ENCODE data around the gene LMX1B.

The LMX1B gene

GRCh38 chr9:126690431-126691051 lies 76.8 kb downstream of the LMX1B start:
- no CpG with 5 or more reads among the region's 25 CpGs for WGBS (ENCODE audit: insufficient coverage, insufficient read length)
- Histone ChIP-seq H3K4me1 (ENCODE audit: control insufficient read depth, insufficient read depth, low read length) (peaks cover 5% of the 10 kb centered on the region; the same call in 1 of the 2 replicates), H3K9me3 (ENCODE audit: control insufficient read depth, insufficient read depth, low read length) (no peaks in the 10 kb centered on the region), H3K27me3 (ENCODE audit: control insufficient read depth, insufficient read depth, low read length) (no peaks in the 10 kb centered on the region; the same call in 1 of the 2 replicates), H3K36me3 (ENCODE audit: control insufficient read depth, insufficient read depth, low read length) (no peaks in the 10 kb centered on the region; the same call in 1 of the 2 replicates), H3K27ac (ENCODE audit: low read length) (no peak overlapping the region), H3K4me3 (ENCODE audit: low read length) (no peak overlapping the region)
- no peak for DNase-seq (ENCODE audit: low read depth, low spot score)

GRCh38 chr9:126692041-126692758 lies 78.5 kb downstream of the LMX1B start:
- H3K4me3 ChIP-seq (ENCODE audit: low read length), result no peak overlapping the region
- no peak for DNase-seq (ENCODE audit: low read depth, low spot score)
- peaks cover 5% of the 10 kb centered on the region; the same call in 1 of the 2 replicates for H3K4me1 ChIP-seq (ENCODE audit: control insufficient read depth, insufficient read depth, low read length)
- no CpG with 5 or more reads among the region's 20 CpGs for WGBS (ENCODE audit: insufficient coverage, insufficient read length)
- H3K9me3 ChIP-seq (ENCODE audit: control insufficient read depth, insufficient read depth, low read length), result no peaks in the 10 kb centered on the region
- H3K27me3 ChIP-seq (ENCODE audit: control insufficient read depth, insufficient read depth, low read length), result no peaks in the 10 kb centered on the region
- H3K36me3 ChIP-seq (ENCODE audit: control insufficient read depth, insufficient read depth, low read length), result no peaks in the 10 kb centered on the region; the same call in 1 of the 2 replicates
- no peak overlapping the region for H3K27ac ChIP-seq (ENCODE audit: low read length)

- H3K27me3 ChIP-seq (ENCODE audit: control insufficient read depth, insufficient read depth, low read length), result no peaks in the 10 kb centered on the region
- H3K27ac ChIP-seq (ENCODE audit: low read length), result no peak overlapping the region
- peaks cover 5% of the 10 kb centered on the region; the same call in 1 of the 2 replicates for H3K4me1 ChIP-seq (ENCODE audit: control insufficient read depth, insufficient read depth, low read length)
- no peaks in the 10 kb centered on the region; the same call in 1 of the 2 replicates for H3K36me3 ChIP-seq (ENCODE audit: control insufficient read depth, insufficient read depth, low read length)
- DNase-seq (ENCODE audit: low read depth, low spot score), result no peak
- H3K9me3 ChIP-seq (ENCODE audit: control insufficient read depth, insufficient read depth, low read length), result no peaks in the 10 kb centered on the region
- WGBS (ENCODE audit: insufficient coverage, insufficient read length), result no CpG with 5 or more reads among the region's 32 CpGs
- no peak overlapping the region for H3K4me3 ChIP-seq (ENCODE audit: low read length)
Observed at GRCh38 chr9:126692759-126693427, 79.2 kb downstream of the LMX1B start.

- DNase-seq (ENCODE audit: low read depth, low spot score), result no peak
- Histone ChIP-seq H3K36me3 (ENCODE audit: control insufficient read depth, insufficient read depth, low read length) (no peaks in the 10 kb centered on the region), H3K27ac (ENCODE audit: low read length) (no peak overlapping the region), H3K27me3 (ENCODE audit: control insufficient read depth, insufficient read depth, low read length) (no peaks in the 10 kb centered on the region), H3K9me3 (ENCODE audit: control insufficient read depth, insufficient read depth, low read length) (no peaks in the 10 kb centered on the region), H3K4me1 (ENCODE audit: control insufficient read depth, insufficient read depth, low read length) (peaks cover 3% of the 10 kb centered on the region; the same call in 1 of the 2 replicates), H3K4me3 (ENCODE audit: low read length) (no peak overlapping the region)
- no CpG with 5 or more reads among the region's 20 CpGs for WGBS (ENCODE audit: insufficient coverage, insufficient read length)
Observed at GRCh38 chr9:126693428-126693944, 79.8 kb downstream of the LMX1B start.

- Histone ChIP-seq H3K27ac (ENCODE audit: low read length) (no peak overlapping the region), H3K4me1 (ENCODE audit: control insufficient read depth, insufficient read depth, low read length) (peaks cover 3% of the 10 kb centered on the region; the same call in 1 of the 2 replicates), H3K27me3 (ENCODE audit: control insufficient read depth, insufficient read depth, low read length) (no peaks in the 10 kb centered on the region), H3K9me3 (ENCODE audit: control insufficient read depth, insufficient read depth, low read length) (no peaks in the 10 kb centered on the region), H3K36me3 (ENCODE audit: control insufficient read depth, insufficient read depth, low read length) (no peaks in the 10 kb centered on the region), H3K4me3 (ENCODE audit: low read length) (no peak overlapping the region)
- no peak for DNase-seq (ENCODE audit: low read depth, low spot score)
- no CpG with 5 or more reads among the region's 11 CpGs for WGBS (ENCODE audit: insufficient coverage, insufficient read length)
Observed at GRCh38 chr9:126694206-126695081, 80.7 kb downstream of the LMX1B start.

GRCh38 chr9:126695186-126695585 lies 81.5 kb downstream of the LMX1B start:
- Histone ChIP-seq H3K4me1 (ENCODE audit: control insufficient read depth, insufficient read depth, low read length) (peaks cover 3% of the 10 kb centered on the region; the same call in 1 of the 2 replicates), H3K27me3 (ENCODE audit: control insufficient read depth, insufficient read depth, low read length) (no peaks in the 10 kb centered on the region), H3K9me3 (ENCODE audit: control insufficient read depth, insufficient read depth, low read length) (no peaks in the 10 kb centered on the region), H3K36me3 (ENCODE audit: control insufficient read depth, insufficient read depth, low read length) (no peaks in the 10 kb centered on the region), H3K27ac (ENCODE audit: low read length) (no peak overlapping the region), H3K4me3 (ENCODE audit: low read length) (no peak overlapping the region)
- DNase-seq (ENCODE audit: low read depth, low spot score), result no peak
- no CpG with 5 or more reads among the region's 14 CpGs for WGBS (ENCODE audit: insufficient coverage, insufficient read length)

- Histone ChIP-seq H3K27me3 (ENCODE audit: control insufficient read depth, insufficient read depth, low read length) (no peaks in the 10 kb centered on the region), H3K27ac (ENCODE audit: low read length) (no peak overlapping the region), H3K4me1 (ENCODE audit: control insufficient read depth, insufficient read depth, low read length) (no peaks in the 10 kb centered on the region), H3K9me3 (ENCODE audit: control insufficient read depth, insufficient read depth, low read length) (no peaks in the 10 kb centered on the region), H3K4me3 (ENCODE audit: low read length) (no peak overlapping the region), H3K36me3 (ENCODE audit: control insufficient read depth, insufficient read depth, low read length) (no peaks in the 10 kb centered on the region)
- DNase-seq (ENCODE audit: low read depth, low spot score), result no peak
- no CpG with 5 or more reads among the region's 22 CpGs for WGBS (ENCODE audit: insufficient coverage, insufficient read length)
Observed at GRCh38 chr9:126695701-126696400, 82.1 kb downstream of the LMX1B start.

- WGBS (ENCODE audit: insufficient coverage, insufficient read length), result no CpG with 5 or more reads among the region's 27 CpGs
- H3K9me3 ChIP-seq (ENCODE audit: control insufficient read depth, insufficient read depth, low read length), result no peaks in the 10 kb centered on the region
Observed at GRCh38 chr9:126696401-126697145, 82.8 kb downstream of the LMX1B start.

GRCh38 chr9:126697330-126697729 lies 83.6 kb downstream of the LMX1B start:
- Histone ChIP-seq H3K27ac (ENCODE audit: low read length) (no peak overlapping the region), H3K4me1 (ENCODE audit: control insufficient read depth, insufficient read depth, low read length) (no peaks in the 10 kb centered on the region), H3K27me3 (ENCODE audit: control insufficient read depth, insufficient read depth, low read length) (no peaks in the 10 kb centered on the region), H3K36me3 (ENCODE audit: control insufficient read depth, insufficient read depth, low read length) (no peaks in the 10 kb centered on the region), H3K4me3 (ENCODE audit: low read length) (no peak overlapping the region), H3K9me3 (ENCODE audit: control insufficient read depth, insufficient read depth, low read length) (no peaks in the 10 kb centered on the region)
- no peak for DNase-seq (ENCODE audit: low read depth, low spot score)
- WGBS (ENCODE audit: insufficient coverage, insufficient read length), result no CpG with 5 or more reads among the region's 3 CpGs

More at GRCh38 chr9:126696401-126697145, 82.8 kb downstream of the LMX1B start:
- no peak overlapping the region for H3K4me3 ChIP-seq (ENCODE audit: low read length)
- no peak for DNase-seq (ENCODE audit: low read depth, low spot score)
- no peaks in the 10 kb centered on the region for H3K4me1 ChIP-seq (ENCODE audit: control insufficient read depth, insufficient read depth, low read length)
- no peaks in the 10 kb centered on the region for H3K27me3 ChIP-seq (ENCODE audit: control insufficient read depth, insufficient read depth, low read length)
- H3K27ac ChIP-seq (ENCODE audit: low read length), result no peak overlapping the region
- H3K36me3 ChIP-seq (ENCODE audit: control insufficient read depth, insufficient read depth, low read length), result no peaks in the 10 kb centered on the region

Data from iPS DF 6.9 (cell line).